Endothelial cell of umbilical vein (primary cell): ENCODE measurements around the gene LTK.

Experiments used
- EZH2 ChIP-seq: IDR thresholded peaks from 2 replicates; pipeline ENCODE4 v1.6.1; 2012; ENCODE audit warnings: borderline replicate concordance, low read depth, mild to moderate bottlenecking, moderate library complexity, low read length, inconsistent platforms; ENCODE audit not compliant: severe bottlenecking
- JUN ChIP-seq: IDR thresholded peaks from 2 replicates; pipeline ENCODE4 v1.6.1; 2011; ENCODE audit warnings: borderline replicate concordance, low read depth; ENCODE audit not compliant: insufficient read length, insufficient read depth
- MYC ChIP-seq: IDR thresholded peaks from one replicate; pipeline ENCODE4 v1.6.1; 2011; ENCODE audit warnings: mild to moderate bottlenecking, low read depth, low read length
- POLR2A ChIP-seq: IDR thresholded peaks from 2 replicates; pipeline ENCODE4 v1.6.1; 2012; ENCODE audit warnings: low read depth, mild to moderate bottlenecking, control low read depth, low read length
- POLR2AphosphoS5 ChIP-seq: IDR thresholded peaks from 2 replicates; pipeline ENCODE4 v1.6.1; 2012; ENCODE audit warnings: low read depth, mild to moderate bottlenecking, control low read depth, low read length, moderate library complexity; ENCODE audit not compliant: insufficient read depth
- TF ChIP-seq, protein P1 (sequence below), 2 donors: IDR thresholded peaks; 1 replicate in 1 of 2; 2 replicates in 1 of 2; pipeline ENCODE4 v1.5.1; 2011; ENCODE audit warnings: low read length in 2 of 2, mild to moderate bottlenecking in 2 of 2, moderate library complexity in 2 of 2, control low read depth in 1 of 2, inconsistent platforms in 1 of 2, low read depth in 1 of 2; ENCODE audit not compliant: insufficient read depth in 1 of 2; ENCODE audit errors: extremely low read depth in 1 of 2
- TF ChIP-seq, protein P2 (sequence below): IDR thresholded peaks from 2 replicates; pipeline ENCODE4 v1.6.1; 2011; ENCODE audit not compliant: insufficient read depth, insufficient read length

DNA sequence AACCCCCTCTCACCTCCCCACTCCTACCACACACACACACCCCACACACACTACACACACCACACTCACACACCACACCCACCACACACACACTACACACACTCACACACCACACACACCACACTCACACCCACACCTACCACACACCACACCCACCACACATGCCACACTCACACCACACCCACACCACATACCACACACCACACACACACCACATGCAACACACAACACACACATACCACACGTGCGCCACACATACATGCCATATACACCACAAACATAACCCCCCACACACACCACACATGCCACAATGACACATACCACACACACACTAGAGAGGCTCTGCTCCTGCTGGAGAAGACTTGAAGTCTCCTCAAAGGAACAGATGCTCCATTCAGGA is 25.8 kb downstream of the LTK start:
- TF ChIP-seq EZH2 (no peak), POLR2A (no peak), POLR2AphosphoS5 (no peak), JUN (no peak), MYC (no peak)
- TF ChIP-seq, protein P1, sequence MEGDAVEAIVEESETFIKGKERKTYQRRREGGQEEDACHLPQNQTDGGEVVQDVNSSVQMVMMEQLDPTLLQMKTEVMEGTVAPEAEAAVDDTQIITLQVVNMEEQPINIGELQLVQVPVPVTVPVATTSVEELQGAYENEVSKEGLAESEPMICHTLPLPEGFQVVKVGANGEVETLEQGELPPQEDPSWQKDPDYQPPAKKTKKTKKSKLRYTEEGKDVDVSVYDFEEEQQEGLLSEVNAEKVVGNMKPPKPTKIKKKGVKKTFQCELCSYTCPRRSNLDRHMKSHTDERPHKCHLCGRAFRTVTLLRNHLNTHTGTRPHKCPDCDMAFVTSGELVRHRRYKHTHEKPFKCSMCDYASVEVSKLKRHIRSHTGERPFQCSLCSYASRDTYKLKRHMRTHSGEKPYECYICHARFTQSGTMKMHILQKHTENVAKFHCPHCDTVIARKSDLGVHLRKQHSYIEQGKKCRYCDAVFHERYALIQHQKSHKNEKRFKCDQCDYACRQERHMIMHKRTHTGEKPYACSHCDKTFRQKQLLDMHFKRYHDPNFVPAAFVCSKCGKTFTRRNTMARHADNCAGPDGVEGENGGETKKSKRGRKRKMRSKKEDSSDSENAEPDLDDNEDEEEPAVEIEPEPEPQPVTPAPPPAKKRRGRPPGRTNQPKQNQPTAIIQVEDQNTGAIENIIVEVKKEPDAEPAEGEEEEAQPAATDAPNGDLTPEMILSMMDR (IDR thresholded peaks at IDR 0.05; ENCODE audit: extremely low read depth in 1 of 2, insufficient read depth in 1 of 2, low read depth in 1 of 2, low read length in 2 of 2) = no peak
- TF ChIP-seq, protein P2, sequence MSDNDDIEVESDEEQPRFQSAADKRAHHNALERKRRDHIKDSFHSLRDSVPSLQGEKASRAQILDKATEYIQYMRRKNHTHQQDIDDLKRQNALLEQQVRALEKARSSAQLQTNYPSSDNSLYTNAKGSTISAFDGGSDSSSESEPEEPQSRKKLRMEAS = no peak
